Measurements from ENCODE around the gene DGKA.

- TF ChIP-seq EZH2 (IDR thresholded peaks at IDR 0.05) (no peak), CTCF (IDR thresholded peaks at IDR 0.05 in 2 of 3, conservative IDR thresholded peaks at IDR 0.05 in 1 of 3; ENCODE audit: borderline replicate concordance in 1 of 3, insufficient read depth in 1 of 3, low read depth in 2 of 3, low read length in 2 of 3) (peak in 2 of 3 experiments; percentile 69 to 88; a peak in 4 of 6 replicates), POLR2A (IDR thresholded peaks at IDR 0.05; ENCODE audit: borderline replicate concordance, extremely low read depth, insufficient read depth, insufficient read length) (peak; percentile 20), MAX (IDR thresholded peaks at IDR 0.05) (no peak), EZH2phosphoT487 (IDR thresholded peaks at IDR 0.05; ENCODE audit: borderline replicate concordance) (no peak), REST (IDR thresholded peaks at IDR 0.05; ENCODE audit: low read depth) (no peak), POLR2AphosphoS5 (IDR thresholded peaks at IDR 0.05; ENCODE audit: low read depth, low read length) (peak; percentile 88), JUND (IDR thresholded peaks at IDR 0.05) (no peak)
Observed at GRCh38 chr12:55926738-55927587, 4.0 kb upstream of the DGKA start.
